Right renal cortex interstitium (tissue), 3 donors: ENCODE measurements around the gene ATP2A2. TPM values are rescaled to one million over a fixed set of nuclear protein-coding genes. Genes with fewer than 3 reads are reported as not detected.
"Not testable (repeated sequence)": the region's sequence is repeated elsewhere in the genome, so short reads cannot be mapped to it uniquely, and the experiment has no call there.

Experiments used
- DNase-seq, 3 donors: peaks; one replicate each; pipeline ENCODE4 v3.0.0-alpha.2; 2013; ENCODE audit warnings: low read depth in 3 of 3, low spot score in 2 of 3
- polyA plus RNA-seq, 3 donors: library from polyadenylated mRNA; unstranded; fragments of 120-200 nt; gene quantifications; one replicate each; pipeline ENCODE4 v1.2.1, GENCODE V29; 2013; ENCODE audit not compliant: insufficient read length in 3 of 3

Gene ATP2A2
- 100 to 1,000 TPM; 149 to 164 (median 159) TPM for polyA plus RNA-seq

- peak in 2 of 3 donors; percentile 82 to 85 for DNase-seq
These were observed at the start of gene ATP2A2 for GRCh38 chr12:110280779-110281548. Gene ATP2A2 (plus strand): TSS chr12:110281247. CDS start chr12:110281790, 543 bp downstream.

DNA sequence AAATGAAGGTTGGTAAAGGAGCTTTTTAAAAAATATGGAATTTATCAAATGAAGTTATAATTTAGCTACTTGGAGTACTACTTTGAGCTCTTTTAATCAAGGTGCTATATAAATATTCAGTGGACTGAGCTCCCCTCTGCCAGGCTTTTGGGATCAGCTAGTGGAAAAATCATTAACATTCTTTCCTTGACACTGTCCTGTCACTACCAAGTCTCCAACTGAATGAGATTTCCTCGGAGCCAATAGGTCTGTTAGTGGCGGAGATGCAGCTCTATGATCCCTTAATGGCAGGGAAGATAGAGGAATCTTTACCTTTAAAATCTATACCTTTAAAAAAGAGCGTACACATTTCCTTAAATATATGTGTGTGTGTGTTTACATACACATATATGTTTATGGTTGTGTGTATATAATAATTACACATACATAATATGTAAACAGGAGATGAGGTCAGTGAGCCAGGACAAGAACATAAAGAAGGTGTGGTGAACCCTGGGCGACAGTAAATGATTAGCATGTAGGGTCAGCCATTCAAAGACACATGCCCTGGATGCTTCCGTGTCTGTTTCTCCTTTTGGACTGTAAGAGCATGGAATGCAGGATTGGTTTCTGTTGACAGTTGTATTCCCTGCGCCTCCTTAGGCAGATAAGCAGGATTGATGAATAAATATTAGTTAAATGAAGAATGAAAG, 47.7 kb upstream of the ATP2A2 start:
- DNase-seq, result no peak

GRCh38 chr12:110234331-110234751, 46.7 kb upstream of the ATP2A2 start:
- no peak for DNase-seq

GRCh38 chr12:110234755-110235154, 46.3 kb upstream of the ATP2A2 start:
- no peak for DNase-seq

DNA sequence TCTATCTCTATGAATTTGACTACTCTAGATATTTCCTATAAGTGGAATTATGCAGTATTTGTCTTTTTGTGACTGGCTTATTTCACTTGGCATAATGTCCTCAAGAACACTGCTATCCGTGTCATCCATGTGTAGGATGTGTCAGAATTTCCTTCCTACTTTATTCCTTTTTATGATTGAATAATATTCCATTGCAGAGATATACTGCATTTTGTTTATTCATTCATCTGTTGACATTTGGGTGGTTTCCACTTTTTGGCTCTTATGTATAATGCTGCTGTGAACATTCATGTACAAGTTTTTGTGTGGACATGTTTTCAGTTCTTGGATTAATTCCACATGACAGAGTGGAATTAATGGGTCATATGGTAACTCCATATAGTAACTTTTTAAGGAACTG, 45.7 kb upstream of the ATP2A2 start:
- no peak for DNase-seq

DNA sequence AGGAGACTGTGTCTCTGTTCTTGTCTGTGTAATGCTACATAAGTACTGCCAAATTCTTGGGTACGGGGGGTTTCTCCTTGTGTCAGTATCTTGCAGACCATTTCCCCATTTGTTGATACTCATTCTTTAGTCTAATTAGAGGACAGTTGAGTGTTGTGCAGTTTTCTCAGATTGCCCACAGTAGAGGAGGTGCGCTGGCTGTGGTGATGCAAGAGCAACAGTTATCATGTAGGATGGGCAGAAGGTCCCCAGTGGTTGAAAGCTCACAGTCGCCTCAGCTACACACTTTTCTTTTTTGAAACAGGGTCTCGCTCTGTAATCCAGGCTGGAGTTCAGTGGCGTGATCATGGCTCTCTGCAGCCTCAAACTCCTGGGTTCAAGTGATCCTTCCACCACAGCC, 37.8 kb upstream of the ATP2A2 start:
- DNase-seq, result no peak

- DNase-seq, result no peak
These were observed 36.7 kb upstream of the ATP2A2 start for GRCh38 chr12:110244372-110244771.

DNA sequence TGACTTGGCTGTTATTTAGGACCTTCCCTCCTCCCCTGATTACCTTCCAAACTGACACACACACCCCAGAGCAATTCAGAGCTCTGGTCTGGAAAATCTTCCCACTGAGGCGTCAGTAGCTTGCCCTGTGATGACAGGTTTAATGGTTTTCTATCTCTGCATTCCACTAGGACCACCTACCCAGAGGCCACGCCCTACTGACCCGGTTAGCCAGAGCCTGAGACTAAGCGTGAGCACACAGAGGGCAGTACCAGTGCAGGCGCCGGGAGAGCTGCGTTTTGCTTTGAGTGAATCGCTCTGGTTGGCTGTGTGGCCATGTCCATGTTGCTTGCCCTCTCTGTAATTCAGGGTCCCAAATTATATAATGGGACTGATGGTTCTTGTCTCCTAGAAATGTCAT, 36.2 kb upstream of the ATP2A2 start:
- DNase-seq, result no peak

DNA sequence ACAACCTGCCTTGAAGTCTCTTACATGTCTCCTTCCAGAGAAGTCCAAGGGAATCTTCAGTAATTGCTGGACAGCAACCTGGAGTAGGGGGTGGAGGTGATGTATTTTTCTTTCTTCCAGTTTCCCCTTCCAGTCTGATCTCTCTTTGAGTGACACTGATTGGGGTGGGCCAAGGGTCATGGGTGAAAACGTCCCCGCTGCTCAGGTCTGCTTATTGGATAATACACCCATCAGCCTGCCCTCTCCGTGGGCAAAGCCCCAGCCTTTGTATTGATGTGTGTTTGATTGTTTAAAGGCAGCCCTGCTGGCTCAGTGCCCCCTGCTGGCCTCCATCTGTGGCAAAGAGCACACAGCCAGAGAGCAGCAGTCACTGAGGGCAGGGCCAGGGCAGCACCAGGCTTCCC, 35.7 kb upstream of the ATP2A2 start:
- no peak for DNase-seq

- DNase-seq, result no peak
These were observed 34.3 kb upstream of the ATP2A2 start for GRCh38 chr12:110246636-110247339.

GRCh38 chr12:110247340-110248095, 33.5 kb upstream of the ATP2A2 start:
- DNase-seq, result no peak

DNA sequence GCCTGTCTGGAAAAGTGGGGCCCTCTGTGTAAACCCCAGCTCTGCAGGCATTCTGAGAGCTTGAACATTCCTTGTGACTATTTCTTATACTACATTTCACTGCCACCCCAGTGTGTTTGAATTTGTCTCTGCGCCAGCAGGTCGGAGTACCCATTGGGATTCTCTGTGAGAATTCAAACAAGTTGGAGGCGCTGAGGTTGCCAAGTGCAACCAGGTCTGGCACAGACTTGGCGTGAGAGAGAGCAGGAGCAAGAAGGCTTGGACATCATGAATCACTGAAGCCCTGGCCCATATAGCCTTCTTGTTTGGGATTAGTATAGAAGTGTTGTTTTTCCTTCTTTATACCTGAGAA, 33.0 kb upstream of the ATP2A2 start:
- DNase-seq, result no peak

DNA sequence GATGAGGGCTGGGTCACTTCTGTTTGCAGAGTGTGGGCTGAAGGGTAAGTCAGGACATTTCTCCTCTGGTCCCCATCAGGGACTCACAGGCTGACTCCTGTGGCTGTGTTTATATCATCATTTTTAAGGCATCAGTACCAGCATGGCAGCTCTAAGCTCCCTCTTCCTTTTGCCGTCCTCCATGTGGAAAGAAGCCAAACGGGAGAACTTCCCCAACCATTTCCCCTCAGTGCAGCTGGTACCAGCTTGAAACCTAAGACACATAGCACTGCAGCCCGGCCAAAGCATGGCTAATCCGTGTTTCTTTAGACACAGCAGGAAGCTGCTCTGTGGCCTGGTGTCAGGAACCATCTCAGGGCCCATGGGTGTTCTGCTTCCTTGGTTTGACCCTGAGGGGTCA, 31.9 kb upstream of the ATP2A2 start:
- DNase-seq, result no peak

DNA sequence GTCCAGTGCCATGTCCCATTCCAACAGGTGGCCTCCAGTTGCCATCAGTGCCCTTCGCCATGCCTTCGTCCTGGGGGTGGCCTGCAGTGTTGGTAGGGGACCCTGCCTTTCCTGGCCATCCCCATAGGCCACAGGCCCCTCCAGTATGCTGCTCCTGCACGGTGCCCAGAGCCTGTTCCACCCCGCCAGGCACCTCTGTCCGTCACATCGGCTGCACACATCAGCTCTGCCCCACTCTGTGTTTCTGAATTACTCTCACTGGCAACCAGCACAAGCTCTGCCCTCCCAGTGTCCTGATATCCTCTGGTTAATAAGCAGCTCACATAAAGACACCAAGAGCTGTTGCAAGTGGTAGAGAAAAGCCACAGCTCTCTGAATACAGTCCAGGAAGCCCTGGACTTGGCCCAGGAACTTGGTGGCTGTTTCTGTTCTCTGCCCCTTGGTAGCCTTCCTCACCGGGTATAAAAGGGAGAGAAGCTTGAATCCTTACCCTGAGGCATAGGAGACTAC, 31.3 kb upstream of the ATP2A2 start:
- DNase-seq, result no peak

- DNase-seq, result no peak
These were observed 29.7 kb upstream of the ATP2A2 start for GRCh38 chr12:110251381-110251780.

DNA sequence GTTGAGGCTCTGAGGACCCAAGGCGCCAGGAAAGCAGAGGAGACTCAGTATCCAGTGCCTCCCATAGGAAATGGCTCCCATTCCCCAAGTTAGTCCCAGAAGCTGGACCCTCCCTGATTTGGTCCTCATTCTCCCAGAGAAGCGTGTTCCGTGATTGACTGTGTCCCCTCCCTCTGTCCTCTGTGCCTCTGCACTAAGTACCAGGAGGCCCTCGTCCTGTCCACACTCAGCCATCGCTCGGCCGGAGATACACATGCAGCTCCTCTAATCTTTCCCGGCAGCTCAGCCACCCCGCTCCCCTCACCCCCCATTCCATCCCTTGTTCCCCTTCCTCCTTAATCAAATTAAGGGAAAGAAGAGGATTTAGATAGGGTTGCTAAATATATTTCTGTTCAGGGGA, 28.3 kb upstream of the ATP2A2 start:
- no peak for DNase-seq

GRCh38 chr12:110253176-110253575, 27.9 kb upstream of the ATP2A2 start:
- DNase-seq, result no peak

GRCh38 chr12:110254971-110255540, 26.0 kb upstream of the ATP2A2 start:
- DNase-seq, result no peak

- not testable (repeated sequence) for DNase-seq
These were observed 25.1 kb upstream of the ATP2A2 start for GRCh38 chr12:110255890-110256456.
